HuH-7 (cell line): ENCODE results near the gene ABHD17C.
A peak's percentile ranks its signal among the peaks of the same experiment; 100 is the strongest.

Experiments used
- DNase-seq: peaks from one replicate; pipeline ENCODE4 v3.0.0; 2011; ENCODE audit warnings: low spot score

The ABHD17C gene

DNA sequence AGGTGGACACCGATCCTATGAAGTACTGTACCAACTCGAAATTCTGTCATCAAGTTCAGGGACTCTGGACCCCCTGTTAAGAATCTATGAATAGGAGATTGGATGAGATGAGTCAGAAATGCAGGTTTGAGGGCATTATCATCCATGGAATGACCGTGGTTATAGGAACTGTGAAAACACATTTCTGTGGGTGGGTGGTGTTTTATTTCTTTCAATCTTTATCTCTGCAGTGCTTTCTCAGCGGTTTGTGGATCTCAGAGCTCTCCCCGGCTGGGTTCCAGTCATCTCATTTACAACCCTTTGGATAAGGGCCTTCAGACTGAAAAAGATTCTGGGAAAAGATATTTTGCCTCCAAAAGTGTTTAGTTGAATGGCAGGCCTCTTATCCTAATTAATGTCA lies 5.4 kb upstream of the ABHD17C start:
- no peak for DNase-seq

DNA sequence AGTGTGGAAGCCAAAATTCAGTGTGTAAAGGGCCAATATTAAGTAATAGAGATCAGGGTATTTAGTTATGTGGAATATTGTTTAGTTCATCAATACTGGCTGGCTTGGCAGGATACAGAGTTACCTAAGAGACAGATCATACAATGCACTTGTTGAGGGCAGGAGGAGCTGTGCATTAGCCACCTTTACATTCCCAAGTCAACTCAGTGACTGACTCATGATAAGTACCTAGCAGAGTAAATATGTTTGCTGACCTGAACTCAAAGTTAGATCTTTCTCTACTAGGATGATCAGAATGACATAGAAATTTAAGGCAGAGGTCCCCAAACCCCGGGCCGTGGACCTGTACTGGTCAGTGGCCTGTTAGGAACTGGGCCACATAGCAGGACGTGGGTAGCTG lies 3.5 kb upstream of the ABHD17C start:
- no peak for DNase-seq

DNA sequence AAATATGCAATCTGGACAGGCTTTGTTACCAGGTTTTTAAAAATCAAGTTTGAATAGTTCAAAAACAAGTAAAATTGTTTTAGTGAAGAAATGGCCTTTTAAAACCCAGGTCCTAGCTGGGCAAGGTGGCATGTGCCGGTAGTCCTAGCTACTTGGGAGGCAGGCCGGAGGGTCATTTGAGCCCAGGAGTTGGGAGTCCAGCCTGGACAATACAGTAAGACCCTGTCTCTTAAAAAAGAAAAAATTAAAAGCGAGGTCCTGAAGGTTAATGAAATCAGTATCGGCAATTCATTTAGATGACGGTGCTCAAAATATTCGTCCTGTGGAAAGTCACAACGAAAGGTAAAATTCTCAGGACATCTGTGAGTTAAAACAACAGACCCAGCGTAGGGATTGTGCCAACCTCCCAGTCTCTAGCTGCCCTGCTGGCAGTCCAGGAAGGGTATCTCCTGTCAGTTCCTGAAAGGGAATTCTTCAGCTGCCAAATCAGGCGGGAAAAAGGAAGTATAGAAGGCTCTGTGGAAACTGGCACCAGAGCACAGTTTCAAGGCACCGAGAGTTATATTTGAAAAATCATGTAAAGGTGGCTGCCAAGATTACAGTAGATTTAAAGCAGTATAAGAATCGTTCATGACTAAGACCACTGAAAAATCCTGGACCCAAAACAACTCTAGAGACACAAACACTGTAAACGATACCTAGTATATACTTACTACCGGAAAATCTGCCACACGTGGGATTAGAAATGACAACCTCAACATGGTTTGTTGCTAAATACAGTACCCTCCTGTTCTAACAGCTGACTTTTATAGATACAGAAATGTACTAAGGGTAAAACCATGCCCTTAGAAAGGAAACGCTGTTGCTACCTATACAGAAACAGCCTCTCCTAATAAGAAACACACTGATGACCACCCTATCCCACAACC lies 1.2 kb upstream of the ABHD17C start:
- peak; percentile 24 for DNase-seq

GRCh38 chr15:80694611-80695098 lies 455 bp upstream of the ABHD17C start:
- DNase-seq: peak; percentile 49

DNA sequence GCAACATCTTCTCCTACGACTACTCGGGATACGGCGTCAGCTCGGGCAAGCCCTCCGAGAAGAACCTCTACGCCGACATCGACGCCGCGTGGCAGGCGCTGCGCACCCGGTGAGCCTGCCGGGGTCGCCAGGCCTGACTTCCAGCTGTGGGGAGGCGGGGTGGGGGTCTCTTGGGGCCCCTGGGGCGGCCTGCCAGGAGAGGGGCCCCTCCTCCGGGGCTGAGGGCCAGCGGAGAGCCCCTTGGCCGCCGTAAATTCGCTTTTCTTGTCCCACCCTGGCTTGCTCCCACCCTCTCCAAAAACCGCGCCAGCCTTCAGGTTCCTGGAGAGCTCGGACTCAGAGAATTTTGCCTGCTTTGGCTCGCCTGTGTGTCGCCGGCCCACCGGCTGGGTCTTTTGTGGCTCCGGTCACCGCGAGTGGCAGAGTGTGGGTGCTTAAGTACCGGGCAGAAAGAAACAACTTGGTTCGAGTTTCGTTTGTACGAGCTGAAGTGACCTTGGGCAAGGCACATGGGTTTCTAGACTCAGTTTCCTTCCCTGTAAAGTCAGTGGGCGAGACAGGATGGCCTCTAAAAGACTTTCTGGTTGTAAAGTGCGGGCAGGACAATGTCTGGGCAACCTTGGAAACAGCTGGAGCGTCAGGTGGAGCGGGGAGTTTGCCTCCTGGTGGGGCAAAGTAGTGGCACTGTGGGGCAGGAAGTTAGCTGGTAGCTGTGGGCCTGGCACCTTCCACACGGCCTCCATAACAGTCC lies 976 bp downstream of the ABHD17C start:
- no peak for DNase-seq

- DNase-seq: no peak
These were observed 2.1 kb downstream of the ABHD17C start for GRCh38 chr15:80697075-80697685.

DNA sequence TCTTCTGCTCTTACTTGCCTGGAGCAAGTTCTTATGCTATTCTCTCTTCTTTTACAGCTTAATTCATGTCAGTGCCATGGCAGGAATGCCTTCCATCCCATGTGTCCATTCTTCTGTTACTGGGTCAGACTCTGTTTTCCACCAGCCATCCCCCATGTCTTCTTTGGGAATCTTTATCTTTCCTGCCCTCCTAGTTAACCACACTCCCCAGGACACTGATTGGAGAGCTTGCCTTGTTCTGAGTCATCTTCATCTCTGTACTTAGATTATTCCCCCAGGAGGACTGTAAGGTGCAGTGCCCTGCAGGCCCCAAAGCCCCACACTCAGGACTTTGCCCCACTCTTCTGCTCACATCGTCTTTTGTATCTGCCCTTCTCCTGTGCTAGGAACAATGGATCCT lies 3.6 kb downstream of the ABHD17C start:
- DNase-seq: no peak

- no peak for DNase-seq
These were observed 4.9 kb downstream of the ABHD17C start for GRCh38 chr15:80699981-80700380.

- DNase-seq: no peak
These were observed 6.7 kb downstream of the ABHD17C start for GRCh38 chr15:80701676-80702311.

DNA sequence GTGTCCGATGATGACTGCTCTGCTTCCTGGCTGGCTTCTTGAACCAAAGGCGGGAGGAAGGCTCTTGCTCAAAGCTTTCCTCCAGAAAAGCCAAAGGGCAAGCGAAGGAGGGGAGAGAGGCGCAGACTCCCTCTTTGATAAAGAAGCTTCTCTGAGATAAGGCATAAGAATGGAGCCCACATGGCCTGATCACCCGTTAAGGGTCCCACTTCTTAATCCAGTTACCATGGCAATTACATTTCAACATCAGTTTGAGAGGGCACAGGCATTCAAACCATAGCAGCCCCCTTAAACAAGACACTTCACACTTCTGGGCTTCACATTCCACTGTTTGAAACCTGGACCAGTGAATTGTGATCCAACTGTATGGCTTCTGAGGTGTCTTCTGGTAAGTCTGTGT lies 8.0 kb downstream of the ABHD17C start:
- DNase-seq: no peak

DNA sequence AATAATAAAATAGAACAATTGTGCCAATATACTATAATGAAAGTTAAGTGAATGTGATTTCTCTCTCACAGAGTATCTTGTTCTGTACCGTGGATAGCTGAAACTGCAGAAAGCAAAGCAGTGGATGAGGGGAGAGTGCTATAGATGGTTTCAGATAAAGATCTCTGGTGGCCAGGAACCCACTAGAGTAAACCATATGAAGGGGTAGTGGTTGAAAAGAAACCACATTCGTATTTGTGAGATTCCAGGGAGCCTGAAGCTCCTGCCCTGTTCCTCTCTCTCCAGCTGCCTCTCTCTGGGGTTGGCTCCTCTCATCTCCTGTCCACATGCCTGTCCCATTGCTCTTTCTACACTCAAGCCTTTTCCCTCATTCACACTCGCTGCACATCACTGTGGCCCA lies 8.9 kb downstream of the ABHD17C start:
- no peak for DNase-seq

DNA sequence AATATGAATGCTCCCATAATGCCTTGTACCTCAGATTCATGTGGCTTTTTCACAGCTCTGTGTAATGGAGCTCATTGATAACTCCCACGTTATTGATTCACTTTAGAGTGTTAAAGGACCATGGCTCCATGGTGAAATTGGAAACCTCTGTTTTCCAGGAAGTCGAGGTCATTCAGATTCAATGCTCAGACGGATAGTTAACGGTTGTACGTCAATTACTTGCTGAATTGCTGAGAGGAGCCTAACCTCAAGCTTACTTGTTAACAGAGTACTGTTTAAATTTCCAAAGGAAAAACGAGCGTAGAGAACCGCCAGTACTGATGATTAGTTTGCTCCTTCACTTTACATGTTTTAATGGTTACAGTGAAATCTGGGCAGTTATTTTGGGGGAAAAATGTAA lies 11.1 kb downstream of the ABHD17C start:
- no peak for DNase-seq

- no peak for DNase-seq
These were observed 14.4 kb downstream of the ABHD17C start for GRCh38 chr15:80709542-80709941.

DNA sequence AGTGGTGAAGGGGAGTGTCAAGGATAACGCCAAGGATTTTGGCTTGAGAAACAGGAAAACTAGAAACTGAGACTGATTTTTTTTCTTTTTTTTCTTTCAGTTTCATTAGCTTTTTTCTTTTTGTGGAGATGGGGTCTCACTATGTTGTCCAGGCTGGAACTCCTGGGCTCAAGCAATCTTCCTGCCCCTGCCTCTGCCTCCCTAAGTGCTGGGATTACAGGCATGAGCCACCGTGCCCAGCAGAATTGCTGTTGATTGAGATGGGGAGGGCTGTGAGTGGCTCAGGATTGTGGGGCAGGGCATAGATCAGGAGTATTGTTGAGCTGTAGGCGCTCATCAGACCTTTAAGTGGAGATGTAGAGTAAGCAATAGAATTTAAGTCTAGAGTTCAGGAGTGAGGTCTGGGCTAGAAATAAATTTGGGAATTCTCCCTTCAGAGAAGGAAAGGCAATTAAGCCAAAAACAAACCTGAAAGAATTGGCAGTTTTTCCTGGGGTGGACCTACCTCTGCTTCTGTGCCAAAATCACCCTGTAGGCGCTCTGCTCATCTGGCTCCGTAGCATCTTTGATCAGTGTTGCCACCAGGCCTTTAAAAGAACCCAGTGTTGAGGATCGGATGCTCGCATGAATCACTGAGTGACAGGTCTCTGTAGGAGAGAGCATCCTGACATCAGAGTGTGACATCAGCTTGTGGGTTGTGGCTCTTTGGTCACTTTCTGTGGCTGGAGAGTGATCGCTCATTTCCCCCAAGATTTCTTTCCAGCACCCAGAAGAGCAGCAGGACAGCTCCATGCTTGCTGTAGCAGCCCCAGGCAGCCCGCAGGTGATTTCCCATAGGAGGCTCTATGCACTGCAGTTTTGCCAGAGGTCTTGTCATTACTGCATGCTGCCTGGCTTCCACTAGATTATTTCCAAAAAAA lies 15.8 kb downstream of the ABHD17C start:
- no peak for DNase-seq

- DNase-seq: no peak
These were observed 16.8 kb downstream of the ABHD17C start for GRCh38 chr15:80711886-80712285.

DNA sequence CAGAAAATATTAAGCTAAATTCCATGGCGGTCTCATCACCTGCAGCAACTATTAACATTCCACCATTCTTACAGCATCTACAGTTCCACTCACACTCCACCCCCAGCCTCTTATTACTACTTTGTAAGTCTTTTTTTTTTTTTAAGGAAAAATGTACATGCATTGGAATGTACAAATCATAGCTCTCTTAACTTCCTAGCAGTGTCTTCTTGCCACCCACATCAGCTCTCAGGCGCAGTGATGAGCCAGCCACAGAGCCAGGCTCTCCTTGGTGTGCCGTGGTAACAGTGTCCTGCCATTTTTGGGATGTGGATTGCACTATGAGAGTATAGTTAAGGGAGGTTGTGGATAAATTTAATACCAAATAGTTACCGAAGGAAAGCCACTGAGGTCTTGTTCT lies 17.8 kb downstream of the ABHD17C start:
- no peak for DNase-seq

DNA sequence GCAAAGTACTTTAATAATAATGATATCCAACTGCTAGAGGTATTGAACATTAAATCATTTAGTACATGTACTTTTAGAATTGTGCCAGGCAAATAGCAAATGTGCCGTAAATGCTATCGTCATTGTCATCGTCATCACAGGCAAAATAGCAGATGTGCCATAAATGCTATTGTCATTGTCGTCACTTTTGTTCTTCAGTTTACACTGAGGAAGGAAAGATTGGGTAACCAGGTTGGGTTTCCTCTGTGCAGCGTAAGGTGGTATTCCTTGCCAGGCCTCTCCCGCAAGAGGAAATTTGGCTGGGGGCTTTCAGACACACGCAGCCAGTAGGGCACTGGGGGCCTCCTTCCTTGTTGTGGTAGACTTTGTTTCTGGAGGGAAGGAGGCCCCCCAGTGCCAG lies 26.4 kb downstream of the ABHD17C start:
- no peak for DNase-seq

DNA sequence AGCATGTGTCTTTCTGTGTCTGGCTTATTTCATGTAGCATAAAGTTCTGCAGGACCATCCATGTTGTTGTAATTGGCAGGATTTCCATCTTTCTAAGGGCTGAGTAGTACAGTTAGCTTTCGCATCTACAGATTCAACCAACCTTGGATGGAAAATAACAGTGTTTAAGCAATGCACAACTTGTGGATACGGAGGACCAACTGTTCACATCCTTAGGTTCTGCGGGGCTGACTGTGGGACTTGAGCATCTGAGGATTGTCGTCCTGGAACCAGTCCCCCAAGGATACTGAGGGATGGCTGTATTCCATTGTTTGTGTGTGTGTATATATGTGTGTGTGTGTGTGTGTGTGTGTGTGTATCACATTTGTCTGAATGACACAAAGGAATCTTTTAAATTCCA lies 27.7 kb downstream of the ABHD17C start:
- DNase-seq: no peak

- DNase-seq: no peak
These were observed 32.1 kb downstream of the ABHD17C start for GRCh38 chr15:80727196-80727595.

GRCh38 chr15:80727596-80727995 lies 32.5 kb downstream of the ABHD17C start:
- DNase-seq: no peak

DNA sequence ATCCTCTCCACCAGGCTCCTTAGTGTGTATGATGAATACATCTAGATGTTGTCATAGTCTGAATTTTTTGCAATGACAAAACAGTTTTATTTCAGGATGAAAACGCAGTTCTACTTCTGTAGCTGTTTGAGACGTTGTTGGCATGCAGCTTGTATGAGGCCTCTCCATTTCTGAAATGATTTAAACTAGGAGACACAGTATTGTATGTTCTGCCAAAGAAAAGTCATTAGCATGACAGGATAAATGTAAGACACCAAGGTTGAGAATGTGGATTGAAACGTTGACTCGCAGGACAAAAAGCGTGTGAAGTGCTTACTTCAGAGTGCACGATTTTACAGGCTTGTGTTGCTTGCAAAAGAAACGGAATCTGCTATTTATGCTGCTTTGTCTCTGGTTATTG lies 35.3 kb downstream of the ABHD17C start:
- DNase-seq: no peak
